Tibial nerve (tissue), 4 donors: ENCODE data around the gene PGBD1.

Experiments
- EP300 ChIP-seq, 2 donors: sonication (generic); formaldehyde crosslinking; IDR thresholded peaks; one replicate each; pipeline ENCODE4 v1.6.1; 2017; ENCODE audit warnings: antibody characterized with exemption in 2 of 2, mild to moderate bottlenecking in 1 of 2
- POLR2A ChIP-seq, 2 donors: fragments of 450-650 bp; IDR thresholded peaks; one replicate each; pipeline ENCODE4 v1.6.1; 2017; ENCODE audit warnings: antibody characterized with exemption in 2 of 2, mild to moderate bottlenecking in 2 of 2, moderate library complexity in 2 of 2
- TF ChIP-seq, protein P1 (sequence below), 5 experiments: fragments of 200-600 bp in 3 of 5; fragments of 450-650 bp in 2 of 5; sonication (generic) in 3 of 5; IDR thresholded peaks; one replicate each; pipeline ENCODE4 v1.5.1; 2016 to 2019; ENCODE audit warnings: antibody characterized with exemption in 5 of 5, mild to moderate bottlenecking in 3 of 5, moderate library complexity in 2 of 5

DNA sequence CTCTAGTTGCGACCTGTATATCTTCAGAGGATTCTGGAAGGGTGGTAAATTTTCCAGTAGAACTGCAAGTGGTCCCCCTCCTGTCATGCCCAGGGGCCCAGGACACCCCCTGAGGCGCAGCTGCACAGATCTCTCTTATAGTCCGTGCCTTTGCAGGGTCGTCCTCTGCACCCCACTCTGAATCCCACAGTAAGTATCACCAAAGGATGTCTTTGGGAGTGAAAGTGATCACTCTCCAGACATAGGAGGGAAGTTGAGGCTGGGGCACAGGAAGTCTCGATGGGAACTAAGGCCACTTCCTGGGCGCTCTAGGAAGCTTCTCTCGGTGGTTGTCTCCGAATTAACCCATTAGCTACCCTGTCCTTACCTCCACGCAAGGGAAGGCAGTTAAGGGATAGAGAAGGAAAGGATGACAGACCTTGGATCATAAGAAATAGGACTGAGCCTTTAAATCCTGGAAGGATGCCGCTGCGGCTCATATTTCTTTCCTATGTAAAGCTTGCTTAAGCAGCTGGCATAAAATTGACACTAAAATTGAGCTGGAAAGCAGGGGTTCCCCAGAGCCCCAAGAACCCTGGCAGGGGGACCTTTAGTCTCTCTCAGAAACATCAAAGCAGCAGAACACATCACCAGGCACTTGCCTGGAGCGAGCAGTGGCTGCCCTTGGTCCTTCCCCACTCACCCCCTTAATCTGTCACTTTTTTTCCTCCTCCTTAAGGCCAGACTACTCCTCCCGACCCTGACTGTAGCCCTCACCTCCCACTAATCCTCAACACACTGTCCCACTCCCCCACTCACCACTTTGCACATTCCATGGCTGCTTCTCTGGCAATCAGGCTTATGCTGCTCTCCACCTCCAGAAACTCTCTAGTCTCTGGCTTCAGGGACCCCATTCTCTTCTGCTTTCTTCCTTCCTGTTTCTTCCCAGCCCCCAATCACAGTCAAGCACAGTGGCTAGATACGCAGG, 29.1 kb upstream of the PGBD1 start, which contains the start of gene ZKSCAN4:
- TF ChIP-seq, protein P1, sequence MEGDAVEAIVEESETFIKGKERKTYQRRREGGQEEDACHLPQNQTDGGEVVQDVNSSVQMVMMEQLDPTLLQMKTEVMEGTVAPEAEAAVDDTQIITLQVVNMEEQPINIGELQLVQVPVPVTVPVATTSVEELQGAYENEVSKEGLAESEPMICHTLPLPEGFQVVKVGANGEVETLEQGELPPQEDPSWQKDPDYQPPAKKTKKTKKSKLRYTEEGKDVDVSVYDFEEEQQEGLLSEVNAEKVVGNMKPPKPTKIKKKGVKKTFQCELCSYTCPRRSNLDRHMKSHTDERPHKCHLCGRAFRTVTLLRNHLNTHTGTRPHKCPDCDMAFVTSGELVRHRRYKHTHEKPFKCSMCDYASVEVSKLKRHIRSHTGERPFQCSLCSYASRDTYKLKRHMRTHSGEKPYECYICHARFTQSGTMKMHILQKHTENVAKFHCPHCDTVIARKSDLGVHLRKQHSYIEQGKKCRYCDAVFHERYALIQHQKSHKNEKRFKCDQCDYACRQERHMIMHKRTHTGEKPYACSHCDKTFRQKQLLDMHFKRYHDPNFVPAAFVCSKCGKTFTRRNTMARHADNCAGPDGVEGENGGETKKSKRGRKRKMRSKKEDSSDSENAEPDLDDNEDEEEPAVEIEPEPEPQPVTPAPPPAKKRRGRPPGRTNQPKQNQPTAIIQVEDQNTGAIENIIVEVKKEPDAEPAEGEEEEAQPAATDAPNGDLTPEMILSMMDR (IDR thresholded peaks at IDR 0.05), result no peak
- no peak for TF ChIP-seq POLR2A (IDR thresholded peaks at IDR 0.05)
- TF ChIP-seq EP300 (IDR thresholded peaks at IDR 0.05), result peak; percentile 31 to 82
